GM06990 (cell line): ENCODE measurements around the gene GNRH2.

Source experiments
- DNase-seq: peaks from one replicate; pipeline ENCODE4 v3.0.0-alpha.2; 2011; ENCODE audit not compliant: insufficient read length; ENCODE audit errors: extremely low read depth
- H3K27me3 ChIP-seq: replicated peaks from 2 replicates; pipeline ENCODE4 v1.6.0; 2011; ENCODE audit warnings: low read length; ENCODE audit not compliant: control insufficient read depth, insufficient read depth
- H3K36me3 ChIP-seq: 2 replicates; pipeline ENCODE4 v1.5.1; 2011; ENCODE audit warnings: low read length; ENCODE audit not compliant: control insufficient read depth, insufficient read depth
- H3K4me3 ChIP-seq: replicated peaks from 2 replicates; pipeline ENCODE4 v1.5.1; 2011; ENCODE audit warnings: low read depth, mild to moderate bottlenecking, control low read depth, low read length
- CTCF ChIP-seq: IDR thresholded peaks from 2 replicates; pipeline ENCODE4 v1.5.1; 2011; ENCODE audit warnings: low read length, control low read depth, mild to moderate bottlenecking, inconsistent platforms; ENCODE audit not compliant: insufficient read depth, poor library complexity, severe bottlenecking

GNRH2 gene

GRCh38 chr20:3068075-3068474 is 24.7 kb downstream of the GNRH2 start:
- Histone ChIP-seq H3K36me3 (no peaks in the 10 kb centered on the region), H3K27me3 (no peaks in the 10 kb centered on the region; the same call in 1 of the 2 replicates), H3K4me3 (no peak overlapping the region)
- DNase-seq = no peak
- no peak for TF ChIP-seq CTCF

GRCh38 chr20:3068986-3069900 is 25.8 kb downstream of the GNRH2 start:
- TF ChIP-seq CTCF = peak; percentile 49
- no peak for DNase-seq
- no peaks in the 10 kb centered on the region for H3K36me3 ChIP-seq
- no peaks in the 10 kb centered on the region; the same call in 1 of the 2 replicates for H3K27me3 ChIP-seq
- no peak overlapping the region for H3K4me3 ChIP-seq

GRCh38 chr20:3070725-3071124 is 27.3 kb downstream of the GNRH2 start:
- DNase-seq = no peak
- TF ChIP-seq CTCF = no peak
- no peaks in the 10 kb centered on the region; the same call in 1 of the 2 replicates for H3K27me3 ChIP-seq
- H3K4me3 ChIP-seq = no peak overlapping the region
- no peaks in the 10 kb centered on the region for H3K36me3 ChIP-seq

- no peak for TF ChIP-seq CTCF
- DNase-seq = no peak
- H3K4me3 ChIP-seq = no peak overlapping the region
Measured at GRCh38 chr20:3071266-3071609, 27.8 kb downstream of the GNRH2 start.

GRCh38 chr20:3071610-3072529 is 28.4 kb downstream of the GNRH2 start, which contains the start of gene OXT:
OXT (plus strand) TSS chr20:3071620; CDS start chr20:3071656, 36 bp downstream.
- no peak for TF ChIP-seq CTCF
- DNase-seq = no peak
- H3K4me3 ChIP-seq = peak within 1 kb of the TSS; percentile 17

More at GRCh38 chr20:3071266-3071609, 27.8 kb downstream of the GNRH2 start:
- Histone ChIP-seq H3K27me3 (no peaks in the 10 kb centered on the region; the same call in 1 of the 2 replicates), H3K36me3 (no peaks in the 10 kb centered on the region)

More at GRCh38 chr20:3071610-3072529, 28.4 kb downstream of the GNRH2 start, which contains the start of gene OXT:
- H3K36me3 ChIP-seq = no peaks in the 10 kb centered on the region
- H3K27me3 ChIP-seq = no peaks in the 10 kb centered on the region; the same call in 1 of the 2 replicates
